H1 (cell line): ENCODE measurements around the gene PQBP1. TPM values are rescaled to one million over a fixed set of nuclear protein-coding genes. Genes with fewer than 3 reads are reported as not detected.

ENCODE experiments used
- CTCF ChIA-PET: fragments of 300-600 bp; sonication (Branson Sonifier 250); formaldehyde crosslinking; loops from one replicate; lab custom pipeline; 2021; ENCODE audit not compliant: partially characterized antibody; lab: Charles Lee
- POLR2A ChIA-PET: fragments of 300-600 bp; sonication (Branson Sonifier 250); formaldehyde crosslinking; loops from one replicate; lab custom pipeline; 2021; ENCODE audit warnings: inconsistent platforms; ENCODE audit not compliant: partially characterized antibody; lab: Charles Lee
- DNase-seq, 2 experiments: peaks; one replicate each; pipeline versions ENCODE4 v3.0.0 to v3.0.0-alpha.2; 2010 to 2022; ENCODE audit warnings: low spot score in 2 of 2, low read depth in 1 of 2, mixed read lengths in 1 of 2
- FAIRE-seq: peaks from 2 replicates; lab custom pipeline; 2011; peaks lifted over from hg19 to GRCh38; lab: Jason Lieb, UNC
- H2AFZ ChIP-seq: 2 replicates; pipeline ENCODE4 v1.8.1; 2012; ENCODE audit warnings: low read length, inconsistent platforms
- H2AK5ac ChIP-seq: 2 replicates; pipeline ENCODE4 v1.6.1; 2013; ENCODE audit warnings: low read depth, low read length
- H2BK120ac ChIP-seq: replicated peaks from 2 replicates; pipeline ENCODE3; 2013; ENCODE audit warnings: low read depth, low read length, inconsistent platforms
- H2BK12ac ChIP-seq: 2 replicates; pipeline ENCODE4 v1.6.1; 2013; ENCODE audit warnings: low read depth, low read length
- H2BK15ac ChIP-seq: 2 replicates; pipeline ENCODE4 v1.6.1; 2013; ENCODE audit warnings: low read length
- H2BK20ac ChIP-seq: 2 replicates; pipeline ENCODE4 v1.6.1; 2013; ENCODE audit warnings: low read length
- H2BK5ac ChIP-seq: 2 replicates; pipeline ENCODE4 v1.6.1; 2013; ENCODE audit warnings: low read depth, low read length
- H3K14ac ChIP-seq: 2 replicates; pipeline ENCODE4 v1.6.1; 2013; ENCODE audit warnings: inconsistent platforms; ENCODE audit not compliant: insufficient read length
- H3K18ac ChIP-seq: 2 replicates; pipeline ENCODE4 v1.6.1; 2013; ENCODE audit warnings: low read length; ENCODE audit errors: extremely low read depth
- H3K23ac ChIP-seq: 2 replicates; pipeline ENCODE4 v1.6.1; 2013; ENCODE audit warnings: inconsistent platforms; ENCODE audit not compliant: insufficient read length
- H3K23me2 ChIP-seq: 2 replicates; pipeline ENCODE4 v1.6.1; 2013; ENCODE audit warnings: low read depth, low read length
- H3K27ac ChIP-seq: 2 replicates; pipeline ENCODE4 v1.6.1; 2011; ENCODE audit warnings: low read depth, low read length, inconsistent platforms
- H3K27me3 ChIP-seq, 4 experiments: replicated peaks in 1 of 4; 1 replicate in 1 of 4; 2 replicates in 3 of 4; pipeline versions ENCODE4 v1.6.1 to v1.8.1; 2011 to 2013; ENCODE audit warnings: low read length in 3 of 4, mild to moderate bottlenecking in 3 of 4, inconsistent platforms in 2 of 4, mixed read lengths in 2 of 4, moderate library complexity in 1 of 4; ENCODE audit not compliant: control insufficient read depth in 3 of 4, insufficient read depth in 3 of 4; ENCODE audit errors: extremely low read depth in 1 of 4
- H3K36me3 ChIP-seq, 4 experiments: 2 replicates each; pipeline versions ENCODE4 v1.6.1 to v1.8.1; 2011 to 2013; ENCODE audit warnings: mild to moderate bottlenecking in 4 of 4, low read length in 3 of 4, moderate library complexity in 2 of 4, control low read depth in 1 of 4, inconsistent platforms in 1 of 4; ENCODE audit not compliant: insufficient read depth in 4 of 4, control insufficient read depth in 2 of 4
- H3K4ac ChIP-seq: replicated peaks from 2 replicates; pipeline ENCODE3; 2013; ENCODE audit warnings: low read length, low read depth, mixed read lengths, inconsistent platforms; ENCODE audit not compliant: insufficient read length
- H3K4me1 ChIP-seq, 4 experiments: replicated peaks in 1 of 4; 1 replicate in 1 of 4; 2 replicates in 3 of 4; pipeline versions ENCODE4 v1.6.1 to v1.8.1; 2011 to 2013; ENCODE audit warnings: low read length in 3 of 4, inconsistent platforms in 2 of 4, mixed read lengths in 1 of 4; ENCODE audit not compliant: insufficient read depth in 4 of 4, control insufficient read depth in 3 of 4
- H3K4me2 ChIP-seq, 2 experiments: 2 replicates each; pipeline versions ENCODE4 v1.6.1 to v1.8.1; 2011 to 2013; ENCODE audit warnings: low read depth in 2 of 2, low read length in 2 of 2, control low read depth in 1 of 2, inconsistent platforms in 1 of 2, mild to moderate bottlenecking in 1 of 2; ENCODE audit not compliant: insufficient read depth in 1 of 2
- H3K4me3 ChIP-seq, 4 experiments: fragments of 200-600, 300-600 bp in 1 of 4; sonication (generic), shearing (Covaris generic), sonication (Bioruptor Twin) in 1 of 4; 2 replicates each; pipeline versions ENCODE4 v1.5.1 to v1.8.1; 2011 to 2016; ENCODE audit warnings: low read length in 4 of 4, low read depth in 3 of 4, control low read depth in 2 of 4, inconsistent platforms in 2 of 4, mild to moderate bottlenecking in 2 of 4, mixed read lengths in 1 of 4, moderate library complexity in 1 of 4; ENCODE audit not compliant: insufficient read depth in 2 of 4; ENCODE audit errors: extremely low read depth in 1 of 4
- H3K56ac ChIP-seq: replicated peaks from 2 replicates; pipeline ENCODE3; 2013; ENCODE audit warnings: low read depth, mild to moderate bottlenecking, mixed read lengths, low read length, inconsistent platforms; ENCODE audit not compliant: insufficient read length
- H3K79me1 ChIP-seq: 2 replicates; pipeline ENCODE4 v1.6.1; 2013; ENCODE audit warnings: low read depth, low read length, control low read depth
- H3K79me2 ChIP-seq, 2 experiments: 2 replicates each; pipeline versions ENCODE4 v1.6.1 to v1.8.1; 2012 to 2013; ENCODE audit warnings: low read length in 2 of 2, mild to moderate bottlenecking in 2 of 2, inconsistent platforms in 1 of 2; ENCODE audit not compliant: insufficient read depth in 2 of 2, control insufficient read depth in 1 of 2
- H3K9ac ChIP-seq, 4 experiments: replicated peaks in 1 of 4; 1 replicate in 1 of 4; 2 replicates in 3 of 4; pipeline versions ENCODE4 v1.6.1 to v1.8.1; 2011 to 2013; ENCODE audit warnings: low read depth in 3 of 4, low read length in 3 of 4, control low read depth in 2 of 4, mild to moderate bottlenecking in 2 of 4, moderate library complexity in 2 of 4, inconsistent platforms in 1 of 4; ENCODE audit errors: extremely low read depth in 1 of 4
- H3K9me3 ChIP-seq, 2 experiments: 2 replicates each; pipeline versions ENCODE4 v1.6.1 to v1.8.1; 2012 to 2013; ENCODE audit warnings: mild to moderate bottlenecking in 2 of 2, moderate library complexity in 2 of 2, control low read depth in 1 of 2, inconsistent platforms in 1 of 2, low read depth in 1 of 2, low read length in 1 of 2, mixed read lengths in 1 of 2; ENCODE audit not compliant: insufficient read depth in 2 of 2
- H4K20me1 ChIP-seq, 2 experiments: replicated peaks in 1 of 2; 2 replicates each; pipeline versions ENCODE3 to v1.8.1; 2011 to 2013; ENCODE audit warnings: inconsistent platforms in 2 of 2, low read length in 2 of 2, mild to moderate bottlenecking in 1 of 2; ENCODE audit not compliant: insufficient read depth in 2 of 2, control insufficient read depth in 1 of 2
- H4K5ac ChIP-seq: 2 replicates; pipeline ENCODE4 v1.6.1; 2013; ENCODE audit warnings: low read length, low read depth, mixed read lengths, inconsistent platforms; ENCODE audit not compliant: insufficient read length
- H4K8ac ChIP-seq: 2 replicates; pipeline ENCODE4 v1.8.0; 2013; ENCODE audit warnings: mild to moderate bottlenecking, moderate library complexity, low read length, inconsistent platforms; ENCODE audit not compliant: insufficient read depth; ENCODE audit errors: extremely low read depth
- H4K91ac ChIP-seq: replicated peaks from 2 replicates; pipeline ENCODE3; 2013; ENCODE audit warnings: low read length, mixed read lengths, inconsistent platforms; ENCODE audit not compliant: insufficient read length
- EGR1 ChIP-seq: IDR thresholded peaks from 2 replicates; pipeline ENCODE4 v1.6.1; 2011; ENCODE audit warnings: low read depth, low read length, borderline replicate concordance
- MAFK ChIP-seq: IDR thresholded peaks from 2 replicates; pipeline ENCODE4 v1.6.1; 2012; ENCODE audit warnings: low read depth, mild to moderate bottlenecking, improper control_type of control experiment, low read length
- WGBS, 2 experiments: shearing (Covaris generic) in 1 of 2; methylation state at CpG; one replicate each; pipeline versions ENCODE4 v1.1.6 to v1.1.7; 2013 to 2015; ENCODE audit warnings: low lambda C conversion rate in 2 of 2, mixed read lengths in 2 of 2, inconsistent platforms in 1 of 2, low coverage in 1 of 2, missing lambda C conversion rate in 1 of 2; ENCODE audit not compliant: insufficient replicate concordance in 2 of 2, insufficient coverage in 1 of 2, insufficient read length in 1 of 2; ENCODE audit errors: extremely low coverage in 1 of 2, missing lambda C conversion rate in 1 of 2; 5-methylcytosine and 5-hydroxymethylcytosine counted together
- polyA plus RNA-seq, 7 experiments: library from polyadenylated mRNA; depleted of rRNA in 3 of 7; stranded (reverse) in 5 of 7; unstranded in 2 of 7; fragments of >200 nt in 5 of 7; fragments of 200-250 nt in 2 of 7; gene quantifications; 1 replicate in 5 of 7; 2 replicates in 1 of 7; 4 replicates in 1 of 7; pipeline versions ENCODE4 v1.2.1 to v1.2.3, GENCODE V29; 2011 to 2013; ENCODE audit warnings: missing spikeins in 2 of 7, mixed read lengths in 2 of 7
- total RNA-seq: library from RNA; stranded (reverse); fragmentation: NEBNext Ultra II Directional; extraction: Animal tissue kit (Norgen Biotek cat#: 25700); gene quantifications from 2 replicates; pipeline ENCODE4 v1.2.1, GENCODE V29; 2021
- TF ChIP-seq, protein P1 (sequence below): IDR thresholded peaks from 2 replicates; pipeline ENCODE4 v1.6.1; 2012; ENCODE audit warnings: inconsistent platforms
- TF ChIP-seq, protein P2 (sequence below): IDR thresholded peaks from 2 replicates; pipeline ENCODE4 v1.6.1; 2011; ENCODE audit warnings: low read length, improper control_type of control experiment

Gene PQBP1
- total and polyA plus RNA-seq, 2 of the 8 experiments (the other 6 are each of a cell fraction or from before 2014, with no cell fraction given) = 91.7 to 95.9 TPM

DNA sequence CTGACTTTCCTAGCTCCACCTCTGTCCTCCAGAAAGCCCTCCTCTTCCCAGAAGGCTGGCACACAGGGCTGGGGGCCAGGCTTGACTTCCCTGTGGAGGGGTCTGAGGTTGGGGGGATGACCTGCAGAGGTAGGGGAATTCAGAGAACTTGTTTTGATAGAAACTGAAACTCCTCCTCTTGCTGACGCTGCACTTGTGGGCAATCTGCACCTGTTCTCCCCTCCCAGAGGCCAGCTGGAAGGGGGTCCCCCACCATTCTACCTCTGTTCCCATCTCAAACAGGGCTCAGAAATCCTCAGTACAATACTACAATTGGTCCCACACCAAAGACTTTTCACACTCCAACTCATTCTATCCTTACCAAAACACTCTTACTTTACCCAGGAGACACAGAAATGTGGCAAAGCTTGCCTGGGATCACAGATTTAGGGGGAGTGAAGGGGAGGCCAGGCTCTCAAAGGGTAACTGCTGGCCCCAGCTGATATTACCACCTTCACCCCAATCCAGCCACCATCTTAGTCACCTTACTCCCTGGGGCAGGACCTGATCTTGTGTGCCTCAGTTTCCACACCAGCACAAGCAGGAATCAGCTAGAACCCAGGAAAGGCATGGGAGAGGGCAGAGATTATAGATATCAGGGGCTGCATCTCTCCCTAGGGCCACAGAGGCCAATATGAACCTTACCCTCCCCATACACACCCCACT lies 41.1 kb downstream of the PQBP1 start:
- CTCF ChIA-PET = interaction anchor here (0.6 to 2.9 kb wide), 8 partner anchors 10 to 203 kb away, joined by 3 to 13 read pairs (median 3); no protein-coding TSS in a partner anchor
- no peak overlapping the region for H3K4me3 ChIP-seq

More for the DNA sequence above, 41.1 kb downstream of the PQBP1 start:
- Histone ChIP-seq H3K56ac (no peak overlapping the region), H3K18ac (no peak overlapping the region), H3K23me2 (no peaks in the 10 kb centered on the region; the same call in 1 of the 2 replicates), H3K9ac (no peak overlapping the region), H2BK12ac (no peak overlapping the region), H3K9me3 (no peaks in the 10 kb centered on the region), H3K36me3 (peaks cover 0 to 19% (median 6%) of the 10 kb centered on the region in 4 experiments; a peak in 6 of 8 replicates), H3K14ac (no peak overlapping the region), H3K4ac (no peak overlapping the region), H4K91ac (no peak overlapping the region), H3K4me1 (peaks cover 0 to 12% (median 3%) of the 10 kb centered on the region in 4 experiments; a peak in 6 of 7 replicates), H3K4me2 (no peak overlapping the region), H2BK20ac (no peak overlapping the region), H3K27me3 (no peaks in the 10 kb centered on the region), H2BK15ac (no peak overlapping the region), H3K79me2 (peaks cover 0 to 67% of the 10 kb centered on the region in 2 experiments; a peak in 2 of 4 replicates), H3K79me1 (no peaks in the 10 kb centered on the region), H3K27ac (no peak overlapping the region; the same call in 1 of the 2 replicates), H4K20me1 (peaks cover 0 to 2% of the 10 kb centered on the region in 2 experiments), H2AK5ac (no peak overlapping the region), H2BK120ac (no peak overlapping the region), H2BK5ac (no peak overlapping the region), H3K23ac (no peak overlapping the region), H4K5ac (no peak overlapping the region), H4K8ac (no peak overlapping the region), H2AFZ (no peak overlapping the region)
- WGBS, 2 experiments = 50% methylated on average over 1 of the region's 1 CpG; no CpG with 5 or more reads in 1 of the 2 experiments
- FAIRE-seq (no peak), DNase-seq (no peak)
- TF ChIP-seq MAFK (no peak), EGR1 (no peak)
- TF ChIP-seq, protein P1, sequence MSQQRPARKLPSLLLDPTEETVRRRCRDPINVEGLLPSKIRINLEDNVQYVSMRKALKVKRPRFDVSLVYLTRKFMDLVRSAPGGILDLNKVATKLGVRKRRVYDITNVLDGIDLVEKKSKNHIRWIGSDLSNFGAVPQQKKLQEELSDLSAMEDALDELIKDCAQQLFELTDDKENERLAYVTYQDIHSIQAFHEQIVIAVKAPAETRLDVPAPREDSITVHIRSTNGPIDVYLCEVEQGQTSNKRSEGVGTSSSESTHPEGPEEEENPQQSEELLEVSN = no peak
- TF ChIP-seq, protein P2, sequence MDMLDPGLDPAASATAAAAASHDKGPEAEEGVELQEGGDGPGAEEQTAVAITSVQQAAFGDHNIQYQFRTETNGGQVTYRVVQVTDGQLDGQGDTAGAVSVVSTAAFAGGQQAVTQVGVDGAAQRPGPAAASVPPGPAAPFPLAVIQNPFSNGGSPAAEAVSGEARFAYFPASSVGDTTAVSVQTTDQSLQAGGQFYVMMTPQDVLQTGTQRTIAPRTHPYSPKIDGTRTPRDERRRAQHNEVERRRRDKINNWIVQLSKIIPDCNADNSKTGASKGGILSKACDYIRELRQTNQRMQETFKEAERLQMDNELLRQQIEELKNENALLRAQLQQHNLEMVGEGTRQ = no peak
- POLR2A ChIA-PET = interaction anchor here (0.9 to 21.5 kb wide), 6 partner anchors 15 to 112 kb away, joined by 3 to 572 read pairs (median 4); partner anchors contain the start of genes PIM2, PQBP1, SLC35A2 and TIMM17B
